GM18861 (cell line): ENCODE results near the gene NBAS.
"Not testable (repeated sequence)": the region's sequence is repeated elsewhere in the genome, so short reads cannot be mapped to it uniquely, and the experiment has no call there.

Experiments
- ATAC-seq: cut with Tn5 transposase; IDR thresholded peaks from one replicate; pipeline ENCODE4 v1.9.1; 2021; ENCODE audit not compliant: unreplicated experiment

The NBAS gene

GRCh38 chr2:15533860-15534480, 27.2 kb downstream of the NBAS start:
- ATAC-seq: no peak

DNA sequence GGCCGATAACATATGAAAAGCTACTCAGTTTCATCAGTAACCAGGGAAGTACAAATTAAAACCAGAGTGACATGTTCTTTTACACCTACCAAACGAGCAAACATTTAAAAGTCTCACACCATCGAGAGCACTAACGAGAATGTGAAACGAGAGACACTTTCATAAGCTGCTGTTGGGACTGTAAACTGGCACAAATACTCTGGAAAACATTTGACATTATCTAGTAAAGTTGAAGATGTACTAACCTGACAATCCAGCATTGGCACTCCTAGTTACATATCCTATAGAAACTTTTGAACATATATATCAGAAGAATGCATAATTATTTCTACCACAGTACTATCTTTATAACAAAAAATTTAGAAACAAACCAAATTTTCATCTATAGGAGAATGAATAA, 28.1 kb downstream of the NBAS start:
- no peak for ATAC-seq

DNA sequence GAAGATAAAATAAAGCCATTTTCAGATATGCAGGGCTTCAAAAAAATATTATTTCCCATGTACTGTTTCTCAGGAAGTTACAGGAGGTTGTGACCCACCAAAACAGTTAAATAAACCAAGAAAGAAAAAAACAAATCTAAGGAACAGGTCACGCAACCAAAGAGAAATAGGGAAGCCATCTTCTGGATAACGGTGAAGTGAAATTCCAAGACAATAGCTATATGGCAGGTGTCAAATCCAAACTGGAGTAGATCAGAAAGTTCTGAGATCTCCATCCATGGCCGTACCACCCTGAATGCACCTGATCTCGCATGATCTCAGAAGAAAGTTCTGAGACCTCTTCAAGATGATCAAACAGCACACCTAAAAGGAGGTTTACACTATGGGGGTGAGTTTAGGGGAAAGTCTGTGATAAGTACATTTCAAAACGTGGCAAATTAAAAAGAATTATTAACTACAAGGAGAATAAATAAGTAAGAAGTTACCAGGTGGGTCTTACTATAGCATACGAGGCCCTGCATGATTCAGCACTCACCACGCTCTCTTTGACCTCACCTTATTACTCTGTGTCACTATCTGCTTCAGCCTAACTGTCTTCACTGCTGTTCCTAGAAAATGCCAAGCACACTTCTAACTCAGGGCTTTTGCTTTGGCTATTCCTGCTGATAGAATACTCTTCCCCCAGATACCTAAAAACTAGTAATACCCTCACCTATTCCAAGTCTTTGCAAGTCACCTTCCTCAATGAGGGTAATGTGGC, 29.9 kb downstream of the NBAS start:
- no peak for ATAC-seq

- no peak for ATAC-seq
Observed at GRCh38 chr2:15527074-15527739, 33.9 kb downstream of the NBAS start.

GRCh38 chr2:15521641-15522181, 39.4 kb downstream of the NBAS start:
- ATAC-seq: no peak

DNA sequence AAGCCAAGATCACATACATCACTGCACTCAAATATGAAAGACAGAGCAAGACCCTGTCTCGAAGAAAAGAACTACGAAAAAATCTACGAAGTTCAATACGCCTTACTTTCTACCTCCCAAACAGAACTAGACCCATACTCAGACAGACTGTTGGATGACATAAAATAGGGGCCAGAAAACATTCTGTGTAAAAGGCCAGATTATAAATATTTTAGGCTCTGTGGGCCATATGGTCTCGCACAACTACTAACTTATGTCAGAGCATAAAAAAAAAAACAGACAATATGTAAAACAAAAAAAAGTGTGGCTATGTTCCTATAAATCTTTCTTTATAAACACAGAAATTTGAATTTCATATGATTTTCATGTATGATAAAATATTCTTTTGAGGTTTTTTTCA, 40.8 kb downstream of the NBAS start:
- ATAC-seq: no peak

- ATAC-seq: not testable (repeated sequence)
Observed at GRCh38 chr2:15518759-15519158, 42.4 kb downstream of the NBAS start.

- no peak for ATAC-seq
Observed at GRCh38 chr2:15517793-15518192, 43.3 kb downstream of the NBAS start.

DNA sequence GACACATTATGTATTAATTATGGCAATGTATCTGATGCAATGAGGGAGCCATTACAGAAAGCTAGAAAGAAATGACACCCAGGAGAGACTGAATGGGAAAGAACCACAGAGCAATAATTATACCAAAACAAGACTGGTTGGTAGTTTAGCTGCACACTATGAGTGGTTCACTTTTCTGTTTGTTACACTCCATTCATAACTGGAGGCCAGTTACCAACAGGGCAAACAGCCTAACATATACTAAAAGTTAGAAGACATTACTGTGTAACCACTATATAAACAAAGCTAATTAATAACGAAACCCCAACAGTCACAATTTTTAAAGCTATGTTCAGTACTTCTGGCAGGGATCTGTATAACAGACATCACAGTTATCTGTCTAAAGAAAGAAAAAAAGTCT, 49.4 kb downstream of the NBAS start:
- ATAC-seq: no peak

DNA sequence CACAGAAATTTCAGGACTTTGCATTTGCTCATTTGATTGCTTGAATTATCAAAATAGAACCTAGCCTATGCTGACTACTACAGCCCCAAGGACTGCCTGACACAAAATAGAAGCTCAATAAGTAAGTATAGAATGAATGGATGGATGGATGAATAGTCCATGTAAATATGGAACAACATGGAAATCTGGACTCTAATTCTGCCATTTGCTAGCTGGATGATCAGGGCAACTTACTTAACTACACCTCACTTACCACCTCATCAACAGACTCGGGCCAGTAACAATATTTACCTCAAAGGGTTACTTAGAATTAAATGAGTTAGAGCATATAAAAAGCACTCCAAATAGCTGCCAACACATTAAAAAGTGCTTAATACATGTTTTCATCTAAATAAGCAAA, 50.6 kb downstream of the NBAS start:
- no peak for ATAC-seq

GRCh38 chr2:15510131-15510530, 51.0 kb downstream of the NBAS start:
- ATAC-seq: no peak

GRCh38 chr2:15507697-15508096, 53.4 kb downstream of the NBAS start:
- ATAC-seq: no peak

DNA sequence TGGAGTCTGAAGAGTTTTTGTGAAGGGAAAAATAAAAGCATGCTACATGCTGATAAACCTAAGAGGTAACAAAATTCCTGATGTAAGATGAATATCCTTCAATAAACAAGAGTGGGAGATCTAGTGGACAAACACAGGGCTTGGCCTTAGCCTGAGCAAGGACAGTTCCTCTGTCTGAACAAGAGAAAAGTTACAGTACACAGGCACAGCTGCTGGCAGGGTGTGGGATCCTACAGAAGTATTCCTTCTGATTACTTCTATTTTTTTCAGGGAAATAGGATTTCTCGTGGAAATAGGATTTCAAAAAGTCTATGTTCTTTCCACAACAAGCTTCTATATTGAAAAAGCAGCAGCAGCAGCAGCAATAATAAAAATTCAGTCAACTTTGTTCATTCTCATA, 54.1 kb downstream of the NBAS start:
- ATAC-seq: no peak

DNA sequence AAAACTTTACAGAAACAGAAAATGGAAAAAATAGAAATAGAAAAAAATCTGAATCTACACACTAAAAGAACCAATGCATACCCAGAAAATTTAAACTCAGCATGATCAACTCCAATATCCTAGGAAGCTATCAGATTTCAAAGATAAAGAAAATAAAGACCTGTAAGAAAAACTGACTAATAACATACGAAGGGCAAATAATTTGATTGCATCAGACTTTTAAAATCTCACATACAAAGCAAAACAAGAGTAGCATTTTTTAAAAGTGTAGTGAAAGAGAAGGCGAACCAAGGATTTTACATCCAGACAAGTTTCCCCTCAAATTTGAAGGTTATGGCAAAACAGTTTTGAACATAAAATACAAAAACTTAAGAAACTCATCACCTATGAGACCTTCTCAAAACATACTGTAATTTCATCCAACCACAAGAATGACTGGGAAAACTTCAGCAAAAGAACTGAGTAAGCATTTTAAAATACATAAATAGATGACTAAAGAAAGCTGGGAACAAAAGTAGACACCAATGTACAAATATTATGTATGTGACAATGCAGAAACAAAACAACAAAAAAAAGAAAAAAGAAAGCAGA, 54.8 kb downstream of the NBAS start:
- ATAC-seq: no peak

DNA sequence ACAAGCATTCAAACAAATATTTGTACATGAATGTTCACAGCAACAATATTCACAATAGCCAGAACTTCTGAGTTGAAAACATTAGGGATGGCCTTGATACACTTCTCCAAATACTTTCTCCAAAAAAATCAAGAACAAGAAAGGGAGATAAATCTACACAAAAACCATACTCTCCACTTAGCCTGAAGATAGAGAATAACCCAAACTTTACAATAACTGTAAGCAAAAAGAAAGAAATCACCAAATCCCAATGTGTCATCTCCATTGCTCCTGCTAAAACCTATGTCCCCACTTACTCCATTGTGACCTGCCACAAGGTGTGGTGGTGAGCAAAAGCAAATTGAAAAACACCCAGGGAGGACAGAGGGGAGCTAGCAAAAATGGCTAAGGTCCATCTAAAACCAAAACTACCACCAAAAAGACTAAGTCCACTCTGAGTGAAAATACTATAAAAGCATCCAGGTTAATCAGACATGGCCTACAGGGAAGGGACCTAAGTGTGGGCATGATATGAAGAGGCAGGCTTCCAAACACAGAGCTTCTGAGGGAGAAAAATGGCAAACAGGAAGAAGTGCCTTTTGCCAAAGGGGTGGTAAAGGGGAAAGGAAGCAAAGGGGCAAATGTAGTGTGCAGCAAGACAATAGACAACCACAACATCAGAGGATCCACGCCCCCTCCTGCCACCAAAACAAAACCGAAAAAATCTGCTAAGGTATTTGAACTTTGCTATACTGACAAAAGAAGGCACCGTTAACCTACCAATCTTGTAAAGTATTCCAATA, 56.1 kb downstream of the NBAS start:
- no peak for ATAC-seq

DNA sequence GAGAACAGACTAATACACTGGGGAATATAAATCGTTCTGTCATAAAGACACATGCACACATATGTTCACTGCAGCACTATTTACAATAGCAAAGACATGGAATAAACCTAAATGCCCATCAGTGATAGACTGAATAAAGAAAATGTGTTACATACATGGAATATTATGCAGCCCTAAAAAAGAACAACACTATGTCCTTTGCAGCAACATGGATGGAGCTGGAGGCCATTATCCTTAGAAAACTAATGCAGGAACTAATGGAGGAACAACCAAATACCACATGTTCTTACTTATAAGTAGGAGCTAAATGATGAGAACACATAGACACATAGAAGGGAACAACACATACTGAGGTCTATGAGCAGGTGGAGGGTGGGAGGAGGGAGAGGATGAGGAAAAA, 61.9 kb downstream of the NBAS start:
- not testable (repeated sequence) for ATAC-seq

- no peak for ATAC-seq
Observed at GRCh38 chr2:15498554-15498953, 62.6 kb downstream of the NBAS start.

DNA sequence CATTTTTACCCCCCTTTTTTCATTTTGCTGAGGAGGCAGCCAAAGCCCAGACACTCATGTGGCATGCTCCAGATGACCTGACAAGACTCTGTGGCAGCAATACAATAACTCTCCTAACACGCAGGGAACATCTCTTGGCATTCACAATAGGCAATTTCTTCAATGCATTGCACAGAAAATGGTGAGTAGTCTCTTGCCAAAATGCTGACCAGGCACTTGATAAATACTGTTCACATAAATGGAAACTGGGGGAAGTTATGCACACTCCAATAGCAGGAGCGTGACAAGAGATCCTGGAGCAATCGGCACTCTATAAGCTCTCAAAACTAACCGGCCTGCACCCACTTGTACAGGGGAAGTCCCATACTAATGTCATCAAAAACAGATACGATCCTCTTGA, 66.3 kb downstream of the NBAS start:
- ATAC-seq: no peak

- ATAC-seq: no peak
Observed at GRCh38 chr2:15492773-15493325, 68.3 kb downstream of the NBAS start.

DNA sequence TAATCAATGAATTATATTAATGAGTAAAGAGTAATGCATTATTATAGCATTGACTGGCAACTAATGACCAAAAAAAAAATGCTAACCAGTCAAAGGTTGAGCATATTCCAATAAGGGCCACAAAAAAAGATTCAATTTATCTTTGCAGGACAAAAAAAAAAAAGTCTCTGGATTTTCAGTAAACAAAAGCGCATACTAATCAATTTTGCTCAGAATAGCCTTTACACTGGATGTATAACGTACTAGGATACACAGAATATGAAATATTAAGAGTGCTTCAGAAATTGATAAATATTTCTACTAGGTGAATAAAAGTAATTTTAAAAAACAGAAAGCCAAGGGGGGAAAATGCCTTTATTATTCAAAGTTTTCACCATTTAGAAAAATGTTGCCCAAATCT, 74.4 kb downstream of the NBAS start:
- ATAC-seq: no peak

DNA sequence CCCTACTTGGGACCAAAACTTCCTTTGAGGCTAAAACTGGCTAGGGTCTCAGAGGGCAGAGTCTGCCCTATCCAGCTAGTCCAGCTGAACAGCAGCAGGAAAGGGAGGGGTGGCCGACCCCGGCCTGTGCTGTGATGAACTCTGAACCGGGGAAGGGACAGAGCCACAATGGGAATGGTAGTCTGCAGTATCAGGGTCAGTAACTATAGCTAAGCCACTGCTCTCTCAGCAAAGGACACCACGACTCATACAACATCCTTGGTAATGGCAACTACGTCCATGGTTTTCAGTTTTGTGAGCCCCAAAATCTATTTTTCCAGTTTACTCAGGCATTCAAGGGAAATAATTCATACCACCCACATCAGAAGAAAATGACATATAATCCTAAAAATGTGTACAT, 75.2 kb downstream of the NBAS start:
- ATAC-seq: no peak
